Measurements from ENCODE around the gene MINDY3. TPM values are rescaled to one million over a fixed set of nuclear protein-coding genes. Genes with fewer than 3 reads are reported as not detected.
A peak's percentile ranks its signal among the peaks of the same experiment; 100 is the strongest.

The MINDY3 gene
- polyA plus RNA-seq, 4 donors = 11.1 to 26.7 (median 15.5) TPM

GRCh38 chr10:15797346-15797745, 63.0 kb downstream of the MINDY3 start:
- WGBS, 3 donors = 90 to 92% (median 91%) methylated on average over 2 of the region's 2 CpGs
- H3K36me3 ChIP-seq (ENCODE audit: control insufficient read depth in 3 of 3, insufficient read depth in 2 of 3, low read depth in 1 of 3, low read length in 3 of 3) = peaks cover 0 to 8% (median 2%) of the 10 kb centered on the region in 3 donors
- no peak overlapping the region for H3K4me3 ChIP-seq (ENCODE audit: low read depth in 1 of 3, low read length in 3 of 3)
- H3K27ac ChIP-seq (ENCODE audit: low read depth in 1 of 3, low read length in 2 of 3) = no peak overlapping the region
- H3K4me1 ChIP-seq (ENCODE audit: control insufficient read depth in 3 of 3, insufficient read depth in 2 of 3, low read depth in 1 of 3, low read length in 2 of 3) = no peaks in the 10 kb centered on the region
- peaks cover 0 to 10% of the 10 kb centered on the region in 2 donors for H3K9me3 ChIP-seq (ENCODE audit: control insufficient read depth in 2 of 2, insufficient read depth in 1 of 2, low read depth in 1 of 2, low read length in 1 of 2)
- FAIRE-seq = no peak
- DNase-seq = no peak
- no peaks in the 10 kb centered on the region for H3K27me3 ChIP-seq (ENCODE audit: control insufficient read depth in 3 of 3, insufficient read depth in 3 of 3, low read length in 3 of 3)

DNA sequence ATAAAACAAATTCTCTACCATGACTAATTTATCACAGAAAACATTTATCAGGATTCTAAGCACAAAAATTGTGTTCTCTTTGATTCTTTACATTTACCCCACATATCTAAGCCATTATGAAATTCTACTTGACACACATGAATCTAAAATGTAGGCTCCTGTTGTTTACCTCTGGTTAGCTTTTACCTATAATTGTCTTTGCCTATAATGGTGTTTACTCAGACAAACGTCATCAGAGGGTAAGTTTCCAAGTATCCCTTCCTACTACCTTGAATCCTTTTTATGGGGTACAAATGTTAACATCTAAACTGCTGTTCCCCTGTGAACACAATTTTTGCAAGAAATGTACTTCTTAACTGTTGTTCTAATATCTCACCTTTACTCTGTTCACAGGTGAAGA, 63.5 kb downstream of the MINDY3 start:
- peaks cover 0 to 7% (median 2%) of the 10 kb centered on the region in 3 donors for H3K36me3 ChIP-seq (ENCODE audit: control insufficient read depth in 3 of 3, insufficient read depth in 2 of 3, low read depth in 1 of 3, low read length in 3 of 3)
- DNase-seq (peak in 1 of 2 donors; percentile 5), FAIRE-seq (no peak)
- WGBS, 3 donors = 38 to 77% (median 65%) methylated on average over 1 of the region's 1 CpG
- H3K27ac ChIP-seq (ENCODE audit: low read depth in 1 of 3, low read length in 2 of 3) = no peak overlapping the region
- peaks cover 0 to 8% of the 10 kb centered on the region in 2 donors for H3K9me3 ChIP-seq (ENCODE audit: control insufficient read depth in 2 of 2, insufficient read depth in 1 of 2, low read depth in 1 of 2, low read length in 1 of 2)
- no peaks in the 10 kb centered on the region for H3K27me3 ChIP-seq (ENCODE audit: control insufficient read depth in 3 of 3, insufficient read depth in 3 of 3, low read length in 3 of 3)
- H3K4me1 ChIP-seq (ENCODE audit: control insufficient read depth in 3 of 3, insufficient read depth in 2 of 3, low read depth in 1 of 3, low read length in 2 of 3) = no peaks in the 10 kb centered on the region
- no peak overlapping the region for H3K4me3 ChIP-seq (ENCODE audit: low read depth in 1 of 3, low read length in 3 of 3)

DNA sequence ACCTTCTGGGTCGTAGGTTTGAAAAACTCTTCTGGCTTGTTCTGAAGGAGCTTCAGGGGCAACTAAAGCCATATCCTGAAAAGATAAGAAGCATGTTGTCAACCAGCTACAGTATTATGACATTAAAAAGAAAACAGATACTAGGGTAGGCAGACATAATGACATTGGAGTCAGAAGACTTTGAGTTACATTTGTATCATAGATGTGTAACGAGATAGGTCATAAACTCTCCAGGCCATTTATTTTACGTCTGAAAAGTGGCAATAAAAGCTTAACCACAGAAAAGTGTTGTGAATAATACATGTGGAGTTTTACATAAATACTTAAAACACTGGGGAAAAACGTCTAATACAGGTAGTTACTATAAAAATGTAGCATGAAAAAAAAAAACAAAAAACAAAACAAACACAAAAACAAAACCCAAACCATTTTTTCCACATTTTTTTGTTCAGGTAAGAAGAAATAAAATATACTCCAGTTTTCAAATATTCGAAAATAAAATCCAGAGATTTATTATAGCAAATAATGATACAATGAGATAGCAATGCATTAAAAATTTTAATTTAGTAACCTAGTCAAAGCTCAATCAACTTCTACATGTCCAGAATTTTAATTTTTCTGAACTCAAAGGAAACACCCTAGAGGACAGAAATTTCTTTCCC, 64.1 kb downstream of the MINDY3 start:
- FAIRE-seq = no peak
- H3K36me3 ChIP-seq (ENCODE audit: control insufficient read depth in 3 of 3, insufficient read depth in 2 of 3, low read depth in 1 of 3, low read length in 3 of 3) = peaks cover 0 to 7% (median 2%) of the 10 kb centered on the region in 3 donors

DNA sequence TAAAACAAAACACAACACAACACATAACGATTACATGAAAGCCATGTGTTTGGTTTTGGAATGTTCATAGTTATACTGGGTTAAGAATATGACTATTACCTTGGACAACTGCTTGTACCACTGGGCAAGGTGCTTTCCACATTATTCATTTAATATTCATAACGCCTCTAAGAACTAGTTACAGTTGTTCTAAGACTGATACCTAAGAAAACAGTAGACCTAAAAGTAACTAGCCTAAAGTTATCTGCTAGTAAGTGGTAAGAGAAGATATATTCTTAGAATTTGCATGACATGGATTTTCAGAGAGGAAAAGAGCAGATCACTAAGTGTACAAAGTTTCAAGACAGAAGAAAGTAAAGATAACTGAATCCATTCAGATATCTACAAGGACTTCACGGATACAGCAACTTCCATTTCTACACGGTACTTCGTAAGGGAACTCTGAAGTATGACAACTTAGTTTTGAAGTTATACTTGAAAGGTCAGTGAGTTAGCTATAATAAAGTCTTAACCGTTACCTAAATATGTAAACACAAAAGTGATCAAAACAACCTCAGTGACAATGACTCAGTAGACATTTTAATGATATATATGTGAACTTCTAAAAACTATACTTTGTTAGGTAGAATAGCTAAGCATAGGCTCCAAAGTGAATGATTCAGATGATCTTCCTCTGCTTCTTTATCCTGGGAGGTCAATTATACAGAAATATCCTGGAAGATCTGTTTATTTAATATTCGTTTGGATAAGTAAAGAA, 65.1 kb downstream of the MINDY3 start:
- DNase-seq = no peak
- Histone ChIP-seq H3K4me1 (ENCODE audit: control insufficient read depth in 3 of 3, insufficient read depth in 2 of 3, low read depth in 1 of 3, low read length in 2 of 3) (no peaks in the 10 kb centered on the region), H3K9me3 (ENCODE audit: control insufficient read depth in 2 of 2, insufficient read depth in 1 of 2, low read depth in 1 of 2, low read length in 1 of 2) (no peaks in the 10 kb centered on the region), H3K27ac (ENCODE audit: low read depth in 1 of 3, low read length in 2 of 3) (no peak overlapping the region), H3K36me3 (ENCODE audit: control insufficient read depth in 3 of 3, insufficient read depth in 2 of 3, low read depth in 1 of 3, low read length in 3 of 3) (peaks cover 2 to 3% (median 2%) of the 10 kb centered on the region in 3 donors), H3K27me3 (ENCODE audit: control insufficient read depth in 3 of 3, insufficient read depth in 3 of 3, low read length in 3 of 3) (no peaks in the 10 kb centered on the region), H3K4me3 (ENCODE audit: low read depth in 1 of 3, low read length in 3 of 3) (no peak overlapping the region)
- 80 to 90% (median 84%) methylated on average over 7 of the region's 7 CpGs for WGBS, 3 donors
- FAIRE-seq = no peak

More for the DNA sequence above, 64.1 kb downstream of the MINDY3 start:
- Histone ChIP-seq H3K4me1 (ENCODE audit: control insufficient read depth in 3 of 3, insufficient read depth in 2 of 3, low read depth in 1 of 3, low read length in 2 of 3) (no peaks in the 10 kb centered on the region), H3K9me3 (ENCODE audit: control insufficient read depth in 2 of 2, insufficient read depth in 1 of 2, low read depth in 1 of 2, low read length in 1 of 2) (peaks cover 0 to 4% of the 10 kb centered on the region in 2 donors), H3K27me3 (ENCODE audit: control insufficient read depth in 3 of 3, insufficient read depth in 3 of 3, low read length in 3 of 3) (no peaks in the 10 kb centered on the region), H3K27ac (ENCODE audit: low read depth in 1 of 3, low read length in 2 of 3) (no peak overlapping the region), H3K4me3 (ENCODE audit: low read depth in 1 of 3, low read length in 3 of 3) (no peak overlapping the region)
- no peak for DNase-seq
- 76 to 82% (median 82%) methylated on average over 5 of the region's 5 CpGs for whole genome bisulfite sequencing, 3 donors

GRCh38 chr10:15794569-15794968, 65.7 kb downstream of the MINDY3 start:
- DNase-seq (no peak), FAIRE-seq (no peak)
- no peaks in the 10 kb centered on the region for H3K9me3 ChIP-seq (ENCODE audit: control insufficient read depth in 2 of 2, insufficient read depth in 1 of 2, low read depth in 1 of 2, low read length in 1 of 2)
- no peaks in the 10 kb centered on the region for H3K4me1 ChIP-seq (ENCODE audit: control insufficient read depth in 3 of 3, insufficient read depth in 2 of 3, low read depth in 1 of 3, low read length in 2 of 3)
- H3K36me3 ChIP-seq (ENCODE audit: control insufficient read depth in 3 of 3, insufficient read depth in 2 of 3, low read depth in 1 of 3, low read length in 3 of 3) = peaks cover 2% of the 10 kb centered on the region in 3 donors
- H3K27ac ChIP-seq (ENCODE audit: low read depth in 1 of 3, low read length in 2 of 3) = no peak overlapping the region
- H3K27me3 ChIP-seq (ENCODE audit: control insufficient read depth in 3 of 3, insufficient read depth in 3 of 3, low read length in 3 of 3) = no peaks in the 10 kb centered on the region
- H3K4me3 ChIP-seq (ENCODE audit: low read depth in 1 of 3, low read length in 3 of 3) = no peak overlapping the region

DNA sequence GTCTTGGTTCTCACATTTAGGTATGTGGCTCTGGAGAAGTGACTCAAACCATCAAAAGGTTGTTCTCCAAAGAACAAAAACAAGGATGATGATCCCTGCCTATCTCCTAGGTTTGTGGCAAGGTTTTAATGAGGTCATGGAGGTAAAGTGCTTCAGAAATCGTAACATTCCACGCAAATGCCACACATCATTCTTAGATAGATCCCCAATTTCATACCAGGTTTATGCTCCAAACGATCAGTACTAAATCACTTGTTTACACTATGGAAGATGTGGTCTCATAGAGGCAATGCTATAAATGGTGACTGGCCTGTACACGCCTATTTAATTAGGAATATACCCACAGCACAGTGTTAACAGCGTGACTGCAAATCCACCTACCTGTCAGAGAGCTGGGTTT, 66.6 kb downstream of the MINDY3 start:
- FAIRE-seq (no peak), DNase-seq (no peak)
- Histone ChIP-seq H3K4me3 (ENCODE audit: low read depth in 1 of 3, low read length in 3 of 3) (no peak overlapping the region), H3K27ac (ENCODE audit: low read depth in 1 of 3, low read length in 2 of 3) (no peak overlapping the region), H3K27me3 (ENCODE audit: control insufficient read depth in 3 of 3, insufficient read depth in 3 of 3, low read length in 3 of 3) (no peaks in the 10 kb centered on the region), H3K4me1 (ENCODE audit: control insufficient read depth in 3 of 3, insufficient read depth in 2 of 3, low read depth in 1 of 3, low read length in 2 of 3) (no peaks in the 10 kb centered on the region), H3K36me3 (ENCODE audit: control insufficient read depth in 3 of 3, insufficient read depth in 2 of 3, low read depth in 1 of 3, low read length in 3 of 3) (peaks cover 2% of the 10 kb centered on the region in 3 donors), H3K9me3 (ENCODE audit: control insufficient read depth in 2 of 2, insufficient read depth in 1 of 2, low read depth in 1 of 2, low read length in 1 of 2) (no peaks in the 10 kb centered on the region)
- WGBS, 3 donors = 89 to 95% (median 92%) methylated on average over 5 of the region's 5 CpGs

DNA sequence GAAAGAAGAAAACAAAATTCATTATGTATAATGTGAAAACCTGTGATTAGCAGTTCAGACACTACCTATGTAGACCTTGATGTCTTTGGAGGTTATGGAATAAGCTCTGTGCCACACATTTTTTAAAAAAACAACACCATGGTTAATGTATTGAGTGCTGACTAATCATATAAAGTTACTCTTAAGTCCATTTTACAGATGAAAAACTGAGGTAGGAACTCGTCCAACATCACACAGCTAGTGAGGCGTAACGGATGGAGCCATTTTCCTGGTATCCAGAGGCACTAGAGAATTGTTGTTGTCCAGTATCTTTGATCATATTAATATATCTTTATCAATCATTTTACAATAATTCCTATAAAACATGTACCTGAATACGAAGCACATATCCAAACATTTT, 67.5 kb downstream of the MINDY3 start:
- Histone ChIP-seq H3K27me3 (ENCODE audit: control insufficient read depth in 3 of 3, insufficient read depth in 3 of 3, low read length in 3 of 3) (no peaks in the 10 kb centered on the region), H3K36me3 (ENCODE audit: control insufficient read depth in 3 of 3, insufficient read depth in 2 of 3, low read depth in 1 of 3, low read length in 3 of 3) (peaks cover 2% of the 10 kb centered on the region in 3 donors), H3K4me1 (ENCODE audit: control insufficient read depth in 3 of 3, insufficient read depth in 2 of 3, low read depth in 1 of 3, low read length in 2 of 3) (no peaks in the 10 kb centered on the region), H3K27ac (ENCODE audit: low read depth in 1 of 3, low read length in 2 of 3) (no peak overlapping the region), H3K9me3 (ENCODE audit: control insufficient read depth in 2 of 2, insufficient read depth in 1 of 2, low read depth in 1 of 2, low read length in 1 of 2) (no peaks in the 10 kb centered on the region), H3K4me3 (ENCODE audit: low read depth in 1 of 3, low read length in 3 of 3) (no peak overlapping the region)
- no peak for DNase-seq
- WGBS, 3 donors = 95 to 98% (median 98%) methylated on average over 4 of the region's 4 CpGs
- FAIRE-seq = no peak

- 71 to 77% (median 72%) methylated on average over 2 of the region's 2 CpGs for WGBS, 3 donors
- no peak for DNase-seq
- Histone ChIP-seq H3K36me3 (ENCODE audit: control insufficient read depth in 3 of 3, insufficient read depth in 2 of 3, low read depth in 1 of 3, low read length in 3 of 3) (peaks cover 2 to 5% (median 5%) of the 10 kb centered on the region in 3 donors), H3K27ac (ENCODE audit: low read depth in 1 of 3, low read length in 2 of 3) (peak overlapping the region in 1 of 3 donors; percentile 74), H3K4me1 (ENCODE audit: control insufficient read depth in 3 of 3, insufficient read depth in 2 of 3, low read depth in 1 of 3, low read length in 2 of 3) (no peaks in the 10 kb centered on the region), H3K4me3 (ENCODE audit: low read depth in 1 of 3, low read length in 3 of 3) (no peak overlapping the region), H3K9me3 (ENCODE audit: control insufficient read depth in 2 of 2, insufficient read depth in 1 of 2, low read depth in 1 of 2, low read length in 1 of 2) (no peaks in the 10 kb centered on the region), H3K27me3 (ENCODE audit: control insufficient read depth in 3 of 3, insufficient read depth in 3 of 3, low read length in 3 of 3) (no peaks in the 10 kb centered on the region)
- no peak for FAIRE-seq
Observed at GRCh38 chr10:15791816-15792524, 68.3 kb downstream of the MINDY3 start.

Measured in small intestine (tissue), 7 donors.